Stomach smooth muscle (tissue), 2 donors: Measurements from ENCODE around the gene PAK5.

Experiments
- H3K27ac ChIP-seq: one replicate; pipeline ENCODE4 v1.7.0; 2013; ENCODE audit warnings: mild to moderate bottlenecking, low read length, inconsistent platforms
- H3K27me3 ChIP-seq, 2 donors: one replicate each; pipeline ENCODE4 v1.7.0; 2013; ENCODE audit warnings: low read length in 2 of 2; ENCODE audit not compliant: insufficient read depth in 2 of 2, control insufficient read depth in 1 of 2
- H3K36me3 ChIP-seq, 2 donors: one replicate each; pipeline ENCODE4 v1.7.0; 2013; ENCODE audit warnings: low read length in 2 of 2; ENCODE audit not compliant: control insufficient read depth in 2 of 2, insufficient read depth in 2 of 2
- H3K4me1 ChIP-seq: one replicate; pipeline ENCODE4 v1.7.0; 2013; ENCODE audit warnings: low read length; ENCODE audit not compliant: control insufficient read depth, insufficient read depth
- H3K4me3 ChIP-seq, 2 donors: one replicate each; pipeline ENCODE4 v1.7.0; 2013; ENCODE audit warnings: low read length in 2 of 2
- H3K9ac ChIP-seq, 2 donors: one replicate each; pipeline ENCODE4 v1.7.0; 2013; ENCODE audit warnings: low read length in 2 of 2, mild to moderate bottlenecking in 1 of 2
- H3K9me3 ChIP-seq, 2 donors: one replicate each; pipeline ENCODE4 v1.7.0; 2013; ENCODE audit warnings: low read length in 2 of 2; ENCODE audit not compliant: control insufficient read depth in 2 of 2
- donor health status: healthy.
- donor health status: Pancreatic carcinoma.

Gene PAK5

GRCh38 chr20:9488063-9488462 is 350.8 kb downstream of the PAK5 start:
- Histone ChIP-seq H3K9me3 (no peaks in the 10 kb centered on the region), H3K9ac (no peak overlapping the region), H3K4me3 (no peak overlapping the region), H3K27me3 (no peaks in the 10 kb centered on the region), H3K36me3 (no peaks in the 10 kb centered on the region), H3K4me1 (no peaks in the 10 kb centered on the region), H3K27ac (no peak overlapping the region)
